ENCODE results near the gene PIM3.

The PIM3 gene

GRCh38 chr22:49956418-49956770, 4.2 kb upstream of the PIM3 start:
- no peak for DNase-seq (ENCODE audit: low spot score)

- DNase-seq (ENCODE audit: low spot score) = no peak
These were observed 3.4 kb upstream of the PIM3 start for GRCh38 chr22:49956914-49957825.

- DNase-seq (ENCODE audit: low spot score) = no peak
These were observed 2.7 kb upstream of the PIM3 start for GRCh38 chr22:49957826-49958365.

- DNase-seq (ENCODE audit: low spot score) = no peak
These were observed 2.1 kb upstream of the PIM3 start for GRCh38 chr22:49958366-49958921.

GRCh38 chr22:49958931-49959781, 1.4 kb upstream of the PIM3 start:
- no peak for DNase-seq (ENCODE audit: low spot score)

- DNase-seq (ENCODE audit: low spot score) = no peak
These were observed 802 bp upstream of the PIM3 start for GRCh38 chr22:49959782-49960158.

GRCh38 chr22:49961005-49961600, 531 bp downstream of the PIM3 start:
- DNase-seq (ENCODE audit: low spot score) = no peak

- peak; percentile 59 for DNase-seq (ENCODE audit: low spot score)
These were observed 1.0 kb downstream of the PIM3 start for GRCh38 chr22:49961601-49962011.

- peak; percentile 86 for DNase-seq (ENCODE audit: low spot score)
These were observed 1.6 kb downstream of the PIM3 start for GRCh38 chr22:49962012-49962750.

GRCh38 chr22:49962751-49963646, 2.4 kb downstream of the PIM3 start:
- peak; percentile 52 for DNase-seq (ENCODE audit: low spot score)

- DNase-seq (ENCODE audit: low spot score) = no peak
These were observed 3.1 kb downstream of the PIM3 start for GRCh38 chr22:49963647-49964026.

- DNase-seq (ENCODE audit: low spot score) = peak; percentile 46
These were observed 3.8 kb downstream of the PIM3 start for GRCh38 chr22:49964136-49965090.

GRCh38 chr22:49965091-49966040, 4.8 kb downstream of the PIM3 start:
- DNase-seq (ENCODE audit: low spot score) = peak; percentile 46

- peak; percentile 44 for DNase-seq (ENCODE audit: low spot score)
These were observed 5.6 kb downstream of the PIM3 start for GRCh38 chr22:49966041-49966773.

- peak; percentile 61 for DNase-seq (ENCODE audit: low spot score)
These were observed 6.5 kb downstream of the PIM3 start for GRCh38 chr22:49966774-49967705.

GRCh38 chr22:49967706-49968208, 7.2 kb downstream of the PIM3 start:
- peak; percentile 52 for DNase-seq (ENCODE audit: low spot score)
